ENCODE measurements around the gene SLC35F3. TPM values are rescaled to one million over a fixed set of nuclear protein-coding genes. Genes with fewer than 3 reads are reported as not detected.
"Not testable (repeated sequence)": the region's sequence is repeated elsewhere in the genome, so short reads cannot be mapped to it uniquely, and the experiment has no call there.

The SLC35F3 gene
- polyA plus RNA-seq, 1 donor from 2014 or later: 13.9 TPM

- H3K4me2 ChIP-seq (ENCODE audit: low read length): no peak overlapping the region
- H3K9me3 ChIP-seq (ENCODE audit: low read length): peaks cover 5% of the 10 kb centered on the region
- no peak overlapping the region for H3K9ac ChIP-seq (ENCODE audit: low read length)
- H3K4me3 ChIP-seq (ENCODE audit: low read length): no peak overlapping the region
- no peak overlapping the region for H2AFZ ChIP-seq (ENCODE audit: low read depth, low read length)
- no peaks in the 10 kb centered on the region for H4K20me1 ChIP-seq (ENCODE audit: insufficient read depth)
- TF ChIP-seq SMC3 (conservative IDR thresholded peaks at IDR 0.05; ENCODE audit: poor library complexity): no peak
- no peak for TF ChIP-seq EP300 (conservative IDR thresholded peaks at IDR 0.05; ENCODE audit: poor library complexity, severe bottlenecking)
- no peak for TF ChIP-seq TAF1 (IDR thresholded peaks at IDR 0.05; ENCODE audit: low read depth)
- TF ChIP-seq REST (IDR thresholded peaks at IDR 0.05; ENCODE audit: borderline replicate concordance): no peak
- no peak for TF ChIP-seq RAD21 (conservative IDR thresholded peaks at IDR 0.05)
- no peak for TF ChIP-seq POLR2AphosphoS5 (IDR thresholded peaks at IDR 0.05)
- TF ChIP-seq EZH2 (IDR thresholded peaks at IDR 0.05; ENCODE audit: borderline replicate concordance, insufficient read depth, low read length, poor library complexity, severe bottlenecking): no peak
- no peak for TF ChIP-seq MXI1 (conservative IDR thresholded peaks at IDR 0.05; ENCODE audit: poor library complexity, severe bottlenecking)
- TF ChIP-seq CTCF (IDR thresholded peaks at IDR 0.05; ENCODE audit: poor library complexity, severe bottlenecking): no peak
- H3K27ac ChIP-seq (ENCODE audit: low read length): no peak overlapping the region
- H3K36me3 ChIP-seq (ENCODE audit: insufficient read depth, low read length): no peaks in the 10 kb centered on the region
- H3F3A ChIP-seq (ENCODE audit: insufficient read depth, low read length, poor library complexity, severe bottlenecking): no peaks in the 10 kb centered on the region
- no peaks in the 10 kb centered on the region for H3K27me3 ChIP-seq (ENCODE audit: insufficient read depth, low read depth, low read length)
- H3K9me2 ChIP-seq (ENCODE audit: insufficient read depth, low read length): no peaks in the 10 kb centered on the region
- H3K79me2 ChIP-seq (replicated peaks; ENCODE audit: insufficient read depth, low read length): no peaks in the 10 kb centered on the region
Observed at GRCh38 chr1:234297668-234298067, 393.2 kb downstream of the SLC35F3 start.

- H3K4me2 ChIP-seq (ENCODE audit: low read length): no peak overlapping the region
- H3K9me3 ChIP-seq (ENCODE audit: low read length): peaks cover 5% of the 10 kb centered on the region
- no peaks in the 10 kb centered on the region for H4K20me1 ChIP-seq (ENCODE audit: insufficient read depth)
- no peak overlapping the region for H3K27ac ChIP-seq (ENCODE audit: low read length)
- no peak overlapping the region for H3K9ac ChIP-seq (ENCODE audit: low read length)
- H3F3A ChIP-seq (ENCODE audit: insufficient read depth, low read length, poor library complexity, severe bottlenecking): no peaks in the 10 kb centered on the region
- TF ChIP-seq POLR2AphosphoS5 (IDR thresholded peaks at IDR 0.05) (no peak), EZH2 (IDR thresholded peaks at IDR 0.05; ENCODE audit: borderline replicate concordance, insufficient read depth, low read length, poor library complexity, severe bottlenecking) (no peak), EP300 (conservative IDR thresholded peaks at IDR 0.05; ENCODE audit: poor library complexity, severe bottlenecking) (no peak), CTCF (IDR thresholded peaks at IDR 0.05; ENCODE audit: poor library complexity, severe bottlenecking) (no peak)
- H3K27me3 ChIP-seq (ENCODE audit: insufficient read depth, low read depth, low read length): no peaks in the 10 kb centered on the region
- H3K9me2 ChIP-seq (ENCODE audit: insufficient read depth, low read length): no peaks in the 10 kb centered on the region
- H2AFZ ChIP-seq (ENCODE audit: low read depth, low read length): no peak overlapping the region
- no peak overlapping the region for H3K4me3 ChIP-seq (ENCODE audit: low read length)
- H3K79me2 ChIP-seq (replicated peaks; ENCODE audit: insufficient read depth, low read length): no peaks in the 10 kb centered on the region
- H3K36me3 ChIP-seq (ENCODE audit: insufficient read depth, low read length): no peaks in the 10 kb centered on the region
Observed at GRCh38 chr1:234300096-234300495, 395.6 kb downstream of the SLC35F3 start.

GRCh38 chr1:234301663-234302062, 397.2 kb downstream of the SLC35F3 start:
- not testable (repeated sequence) for H3K36me3 ChIP-seq (ENCODE audit: insufficient read depth, low read length); H3K79me2 ChIP-seq (replicated peaks; ENCODE audit: insufficient read depth, low read length); H3K9me3 ChIP-seq (ENCODE audit: low read length); H3F3A ChIP-seq (ENCODE audit: insufficient read depth, low read length, poor library complexity, severe bottlenecking); H3K9ac ChIP-seq (ENCODE audit: low read length); H2AFZ ChIP-seq (ENCODE audit: low read depth, low read length); H3K4me2 ChIP-seq (ENCODE audit: low read length); H3K9me2 ChIP-seq (ENCODE audit: insufficient read depth, low read length); H3K27ac ChIP-seq (ENCODE audit: low read length); H4K20me1 ChIP-seq (ENCODE audit: insufficient read depth); H3K27me3 ChIP-seq (ENCODE audit: insufficient read depth, low read depth, low read length); H3K4me3 ChIP-seq (ENCODE audit: low read length)
